SU-DHL-6 (cell line): ENCODE data around the gene LAMA3.

ENCODE experiments used
- CTCF ChIP-seq: fragments of 200-600 bp; sonication (generic); IDR thresholded peaks from one replicate; pipeline ENCODE4 v1.5.1; 2017; ENCODE audit warnings: antibody characterized with exemption, mild to moderate bottlenecking, low read length, moderate library complexity; ENCODE audit not compliant: insufficient read depth, poor library complexity, severe bottlenecking
- EZH2phosphoT487 ChIP-seq: fragments of 200-600 bp; sonication (generic), shearing (Covaris generic); conservative IDR thresholded peaks from 2 replicates; pipeline ENCODE4 v1.6.1; 2018; ENCODE audit warnings: mild to moderate bottlenecking, antibody characterized with exemption, low read length, moderate library complexity, mixed read lengths

- TF ChIP-seq CTCF = no peak
- no peak for TF ChIP-seq EZH2phosphoT487
These were observed 260.6 kb downstream of the LAMA3 start for GRCh38 chr18:23949863-23950262.
